Measurements from ENCODE around the gene ELOVL3.

Gene ELOVL3

DNA sequence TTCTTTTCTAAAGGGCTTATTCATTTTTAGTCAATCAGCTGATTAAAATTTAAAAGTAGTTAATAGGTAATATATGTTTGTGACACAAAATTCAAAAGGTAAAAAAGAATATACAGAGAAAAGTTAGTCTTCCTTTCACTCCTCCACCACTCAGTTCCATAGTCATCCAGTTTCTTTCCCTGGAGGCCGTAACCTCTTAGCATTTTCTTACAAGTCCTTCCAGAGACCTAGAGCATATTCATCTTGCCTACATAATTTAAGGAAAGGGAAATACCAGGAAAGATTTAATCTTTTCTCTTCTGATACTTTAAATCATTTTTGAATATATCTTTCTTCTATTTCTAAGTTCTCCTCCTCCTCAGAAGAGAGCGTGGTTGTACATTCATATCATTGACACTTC lies 29.3 kb downstream of the ELOVL3 start:
- DNase-seq = no peak

GRCh38 chr10:102261196-102261595 lies 35.1 kb downstream of the ELOVL3 start:
- no peak for DNase-seq

DNA sequence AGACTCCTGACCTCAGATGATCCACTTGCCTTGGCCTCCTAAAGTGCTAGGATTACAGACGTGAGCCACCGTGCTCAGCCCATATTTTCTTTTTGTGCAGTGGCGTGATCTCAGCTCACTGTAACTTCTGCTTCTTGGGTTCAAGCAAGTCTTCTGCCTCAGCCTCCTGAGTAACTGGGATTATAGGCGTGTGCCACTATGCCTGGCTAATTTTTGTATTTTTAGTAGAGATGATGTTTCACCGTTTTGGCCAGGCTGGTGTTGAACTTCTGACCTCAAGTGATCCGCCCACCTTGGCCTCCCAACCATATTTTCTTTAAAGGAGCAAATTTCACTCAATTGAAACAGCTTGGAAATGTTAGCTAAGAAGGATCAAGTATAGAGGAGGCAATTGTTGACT lies 35.7 kb downstream of the ELOVL3 start:
- DNase-seq = no peak

GRCh38 chr10:102262744-102263370 lies 36.8 kb downstream of the ELOVL3 start:
- DNase-seq = no peak

- no peak for DNase-seq
These were observed 38.3 kb downstream of the ELOVL3 start for GRCh38 chr10:102264371-102264770.

DNA sequence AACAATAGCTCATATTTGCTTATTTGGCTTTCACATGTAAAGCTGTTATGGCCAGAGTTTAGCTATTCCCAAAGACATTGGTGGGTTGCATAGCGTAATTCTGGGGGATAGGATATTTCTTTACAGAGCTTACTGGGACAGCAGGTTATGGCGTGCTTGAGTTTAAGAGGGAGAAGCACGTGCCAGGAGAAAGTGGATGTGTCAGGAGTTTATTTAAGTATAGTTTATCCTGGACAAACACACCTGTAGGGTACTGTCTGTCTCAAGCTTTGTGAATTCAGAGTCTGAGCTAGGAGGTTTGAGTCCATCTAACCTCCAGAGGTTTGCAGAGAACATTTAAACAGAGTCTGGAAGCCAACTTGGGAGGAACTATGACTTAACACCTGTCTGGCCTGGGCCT lies 40.6 kb downstream of the ELOVL3 start:
- DNase-seq = no peak

DNA sequence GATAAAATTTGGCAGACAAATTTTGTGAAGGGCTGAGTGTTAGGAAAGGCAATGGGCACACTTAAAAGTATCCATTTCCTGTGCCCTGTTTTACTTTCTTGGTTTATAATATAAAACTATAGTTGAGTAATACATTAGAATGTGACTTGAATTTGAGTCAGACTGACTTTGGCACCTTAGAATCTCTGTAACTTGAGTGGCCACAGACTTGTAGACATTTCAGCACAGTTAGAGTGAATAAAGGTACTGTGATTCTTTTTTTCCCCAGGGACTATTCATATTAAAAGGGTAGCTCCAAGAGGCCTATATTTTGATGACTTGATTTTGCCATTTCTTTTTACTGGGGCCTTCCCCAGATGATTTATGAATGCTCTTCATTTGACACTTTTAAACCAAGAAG lies 41.6 kb downstream of the ELOVL3 start:
- DNase-seq = no peak

GRCh38 chr10:102268375-102268888 lies 42.3 kb downstream of the ELOVL3 start:
- no peak for DNase-seq

DNA sequence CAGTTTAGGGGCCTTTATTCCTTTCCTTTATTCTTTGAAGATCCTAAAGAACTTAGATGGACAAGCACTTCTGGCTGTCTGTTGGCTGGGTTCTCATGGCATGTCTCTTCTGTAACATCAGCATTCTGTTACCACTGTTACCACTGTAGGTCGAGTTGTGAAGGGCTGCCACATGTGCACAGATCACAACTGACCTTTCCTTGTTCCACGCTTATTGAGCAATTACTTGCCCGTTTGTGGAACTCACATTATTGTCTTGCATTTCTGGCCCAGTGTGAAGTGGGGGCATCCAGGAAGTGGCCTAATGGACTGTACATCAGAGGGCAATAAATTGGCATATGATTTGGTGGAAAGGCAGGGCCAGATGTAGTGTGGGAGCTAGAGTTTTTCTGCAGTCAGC lies 42.9 kb downstream of the ELOVL3 start:
- DNase-seq = no peak

DNA sequence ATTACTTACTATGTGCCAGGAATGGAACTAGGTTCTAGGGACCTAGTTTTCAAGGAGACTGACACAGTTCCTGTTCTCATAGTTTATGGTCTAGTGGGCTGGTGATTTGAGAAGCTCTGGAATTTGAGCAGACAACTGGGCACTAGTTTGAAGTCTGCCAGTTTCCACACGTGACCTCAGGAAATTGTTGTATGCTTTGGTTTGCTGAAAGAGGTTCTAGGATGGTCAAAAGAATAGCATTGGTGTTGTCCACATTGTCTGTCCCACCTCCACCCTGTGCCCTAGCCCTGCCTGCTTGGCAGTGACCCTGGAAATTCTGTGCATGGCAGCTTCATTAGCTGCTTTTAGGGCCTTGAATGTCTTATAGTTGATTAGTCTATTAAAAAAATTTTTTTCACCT lies 48.0 kb downstream of the ELOVL3 start:
- no peak for DNase-seq

DNA sequence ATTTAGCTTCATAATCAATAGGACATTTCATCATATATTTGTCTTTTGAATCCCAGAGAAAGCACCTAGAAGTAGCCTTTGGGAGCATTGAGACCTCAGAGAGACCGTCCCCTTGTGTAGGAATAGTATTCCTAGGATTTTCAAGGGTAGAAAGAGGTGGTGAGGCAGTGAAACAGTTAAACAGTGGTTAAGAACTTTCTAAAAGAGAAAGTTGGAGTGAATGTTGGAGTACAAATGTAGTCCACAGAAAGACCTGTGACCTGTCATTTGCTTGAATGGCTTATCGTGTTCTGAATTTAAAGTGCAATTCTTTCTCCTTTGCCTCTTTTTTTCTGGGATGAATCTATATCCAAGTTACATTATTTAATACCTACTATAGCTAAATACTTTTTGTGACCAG lies 49.2 kb downstream of the ELOVL3 start:
- no peak for DNase-seq

DNA sequence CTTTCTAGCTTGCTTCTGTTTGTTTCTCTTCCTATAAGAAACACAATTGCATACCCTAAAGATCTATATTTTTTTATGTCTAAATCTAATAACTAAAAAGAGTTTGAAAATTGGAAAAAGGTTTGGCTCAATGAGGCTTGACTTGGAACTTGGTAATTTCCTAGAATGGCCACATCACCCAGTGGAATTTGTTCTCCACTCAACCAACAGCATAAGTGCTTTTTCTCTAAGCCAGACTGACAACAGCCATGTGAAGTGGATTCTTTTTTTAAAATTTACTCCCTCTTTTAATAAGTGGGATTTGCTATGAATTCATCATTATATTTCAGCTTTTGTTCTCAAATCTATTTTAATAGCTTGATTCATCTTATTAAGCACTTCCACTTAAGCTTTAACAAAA lies 53.0 kb downstream of the ELOVL3 start:
- no peak for DNase-seq
